Activated T-cell treated with anti-CD3 and anti-CD28 coated beads for 24 hours (primary cell): ENCODE results near the gene ZNF384.

ENCODE experiments used
- DNase-seq: peaks from one replicate; pipeline ENCODE4 v3.0.0-alpha.2; 2020; ENCODE audit warnings: low read depth

ZNF384 gene

GRCh38 chr12:6699259-6699988, 10.2 kb upstream of the ZNF384 start:
- no peak for DNase-seq

GRCh38 chr12:6698352-6699046, 9.3 kb upstream of the ZNF384 start:
- no peak for DNase-seq

- no peak for DNase-seq
Measured at GRCh38 chr12:6697584-6698351, 8.6 kb upstream of the ZNF384 start.

GRCh38 chr12:6696690-6697583, 7.8 kb upstream of the ZNF384 start:
- DNase-seq: no peak

- no peak for DNase-seq
Measured at GRCh38 chr12:6695313-6696045, 6.3 kb upstream of the ZNF384 start.

- DNase-seq: no peak
Measured at GRCh38 chr12:6694701-6695100, 5.5 kb upstream of the ZNF384 start.

GRCh38 chr12:6693832-6694355, 4.7 kb upstream of the ZNF384 start:
- no peak for DNase-seq

GRCh38 chr12:6692888-6693287, 3.7 kb upstream of the ZNF384 start:
- no peak for DNase-seq

- no peak for DNase-seq
Measured at GRCh38 chr12:6691473-6691872, 2.3 kb upstream of the ZNF384 start.

- no peak for DNase-seq
Measured at GRCh38 chr12:6688543-6688998, 604 bp downstream of the ZNF384 start.

GRCh38 chr12:6685814-6686213, 3.4 kb downstream of the ZNF384 start:
- DNase-seq: no peak

GRCh38 chr12:6684609-6685008, 4.6 kb downstream of the ZNF384 start:
- DNase-seq: peak; percentile 38

- no peak for DNase-seq
Measured at GRCh38 chr12:6676962-6677361, 12.2 kb downstream of the ZNF384 start.

- DNase-seq: no peak
Measured at GRCh38 chr12:6672143-6672542, 17.0 kb downstream of the ZNF384 start.

- DNase-seq: no peak
Measured at GRCh38 chr12:6667559-6668210, 21.5 kb downstream of the ZNF384 start.

- DNase-seq: no peak
Measured at GRCh38 chr12:6666211-6666610, 23.0 kb downstream of the ZNF384 start.

- no peak for DNase-seq
Measured at GRCh38 chr12:6664902-6665301, 24.3 kb downstream of the ZNF384 start.

GRCh38 chr12:6662906-6663742, 26.1 kb downstream of the ZNF384 start, which contains the start of gene ING4:
TSS of gene ING4 (minus strand) at chr12:6663119. CDS start at chr12:6663101, 18 bp downstream.
- DNase-seq: peak; percentile 92

- DNase-seq: no peak
Measured at GRCh38 chr12:6662602-6662905, 26.6 kb downstream of the ZNF384 start.
